ENCODE results near the gene HSPB3.
"Not testable (repeated sequence)": the region's sequence is repeated elsewhere in the genome, so short reads cannot be mapped to it uniquely, and the experiment has no call there.

The HSPB3 gene

GRCh38 chr5:54455413-54456157, at the start of gene HSPB3:
Gene HSPB3, plus strand, starts transcription at chr5:54455699. Its CDS starts 91 bp downstream, at chr5:54455790.
- peak; percentile 53 for DNase-seq

- DNase-seq: no peak
These were observed 44.3 kb upstream of the HSPB3 start for GRCh38 chr5:54411176-54411575.

GRCh38 chr5:54412913-54413312, 42.6 kb upstream of the HSPB3 start:
- no peak for DNase-seq

- no peak for DNase-seq
These were observed 40.4 kb upstream of the HSPB3 start for GRCh38 chr5:54415147-54415546.

- DNase-seq: peak; percentile 37
These were observed 39.5 kb upstream of the HSPB3 start for GRCh38 chr5:54415896-54416601.

- peak; percentile 41 for DNase-seq
These were observed 35.7 kb upstream of the HSPB3 start for GRCh38 chr5:54419573-54420423.

GRCh38 chr5:54420511-54420910, 35.0 kb upstream of the HSPB3 start:
- not testable (repeated sequence) for DNase-seq

GRCh38 chr5:54421976-54422375, 33.5 kb upstream of the HSPB3 start:
- no peak for DNase-seq

- DNase-seq: no peak
These were observed 30.2 kb upstream of the HSPB3 start for GRCh38 chr5:54425258-54425657.

- DNase-seq: no peak
These were observed 29.3 kb upstream of the HSPB3 start for GRCh38 chr5:54426209-54426608.

- not testable (repeated sequence) for DNase-seq
These were observed 20.8 kb upstream of the HSPB3 start for GRCh38 chr5:54434650-54435049.

GRCh38 chr5:54438620-54439389, 16.7 kb upstream of the HSPB3 start:
- DNase-seq: no peak

GRCh38 chr5:54440456-54440893, 15.0 kb upstream of the HSPB3 start:
- no peak for DNase-seq

GRCh38 chr5:54442271-54442670, 13.2 kb upstream of the HSPB3 start:
- no peak for DNase-seq

- no peak for DNase-seq
These were observed 12.2 kb upstream of the HSPB3 start for GRCh38 chr5:54443270-54443669.

GRCh38 chr5:54445691-54446378, 9.7 kb upstream of the HSPB3 start:
- DNase-seq: peak; percentile 30

GRCh38 chr5:54446379-54446732, 9.1 kb upstream of the HSPB3 start:
- DNase-seq: peak; percentile 83

GRCh38 chr5:54449923-54450322, 5.6 kb upstream of the HSPB3 start:
- no peak for DNase-seq

- DNase-seq: no peak
These were observed 5.0 kb upstream of the HSPB3 start for GRCh38 chr5:54450542-54450941.

- DNase-seq: no peak
These were observed 2.5 kb upstream of the HSPB3 start for GRCh38 chr5:54453046-54453445.

GRCh38 chr5:54454602-54455001, 897 bp upstream of the HSPB3 start:
- no peak for DNase-seq

Data from NCI-H446 treated with DMSO at 0.1 percent for 48 hours (cell line).